GM12878 (cell line): ENCODE measurements around the gene PRDX1. TPM values are rescaled to one million over a fixed set of nuclear protein-coding genes. Genes with fewer than 3 reads are reported as not detected.
A peak's percentile ranks its signal among the peaks of the same experiment; 100 is the strongest.

Experiments
- ATF7 ChIP-seq: fragments of 450-650 bp; IDR thresholded peaks from 2 replicates; pipeline ENCODE4 v1.6.1; 2016; ENCODE audit warnings: low read depth, mild to moderate bottlenecking
- BRCA1 ChIP-seq: IDR thresholded peaks from 2 replicates; pipeline ENCODE4 v1.6.1; 2011; ENCODE audit warnings: low read depth, low read length, improper control_type of control experiment
- FOXM1 ChIP-seq: IDR thresholded peaks from 2 replicates; pipeline ENCODE4 v1.6.1; 2012; ENCODE audit warnings: low read depth, mild to moderate bottlenecking, inconsistent platforms, low read length, moderate library complexity
- HCFC1 ChIP-seq: fragments of 150-350 bp; IDR thresholded peaks from 2 replicates; pipeline ENCODE4 v1.6.1; 2014; ENCODE audit warnings: low read length
- HDAC2 ChIP-seq: fragments of 200-600 bp; sonication (generic); IDR thresholded peaks from 2 replicates; pipeline ENCODE4 v1.6.1; 2017
- KLF5 ChIP-seq: fragments of 450-650 bp; IDR thresholded peaks from 2 replicates; pipeline ENCODE4 v1.6.1; 2014; ENCODE audit warnings: mild to moderate bottlenecking; ENCODE audit not compliant: partially characterized antibody
- NFYA ChIP-seq: IDR thresholded peaks from 2 replicates; pipeline ENCODE4 v1.6.1; 2011; ENCODE audit warnings: low read depth, mild to moderate bottlenecking, low read length, improper control_type of control experiment, borderline replicate concordance
- NR2C1 ChIP-seq: fragments of 450-650 bp; IDR thresholded peaks from 2 replicates; pipeline ENCODE4 v1.6.1; 2017; ENCODE audit warnings: antibody characterized with exemption, mild to moderate bottlenecking, moderate library complexity
- POLR2AphosphoS5 ChIP-seq: IDR thresholded peaks from 2 replicates; pipeline ENCODE4 v1.6.1; 2011; ENCODE audit warnings: mild to moderate bottlenecking, low read length, inconsistent platforms
- POU2F2 ChIP-seq: IDR thresholded peaks from 3 replicates; pipeline ENCODE4 v1.6.1; 2011; ENCODE audit warnings: low read depth, mild to moderate bottlenecking, low read length, borderline replicate concordance
- RAD21 ChIP-seq: IDR thresholded peaks from 2 replicates; pipeline ENCODE4 v1.6.1; 2011; ENCODE audit warnings: mild to moderate bottlenecking, low read depth, low read length, moderate library complexity; ENCODE audit not compliant: insufficient read depth
- RUNX3 ChIP-seq: IDR thresholded peaks from 2 replicates; pipeline ENCODE4 v1.6.1; 2012; ENCODE audit warnings: low read length, inconsistent platforms
- SIX5 ChIP-seq: IDR thresholded peaks from 2 replicates; pipeline ENCODE4 v1.6.1; 2011; ENCODE audit warnings: mild to moderate bottlenecking, low read depth, low read length, moderate library complexity; ENCODE audit not compliant: severe bottlenecking
- TBL1XR1 ChIP-seq: IDR thresholded peaks from 2 replicates; pipeline ENCODE4 v1.6.1; 2012; ENCODE audit warnings: low read depth, low read length, improper control_type of control experiment
- ZNF207 ChIP-seq: fragments of 450-650 bp; IDR thresholded peaks from 2 replicates; pipeline ENCODE4 v1.6.1; 2014; ENCODE audit warnings: antibody characterized with exemption, mild to moderate bottlenecking, borderline replicate concordance
- ZNF622 ChIP-seq: fragments of 450-650 bp; IDR thresholded peaks from 2 replicates; pipeline ENCODE4 v1.6.1; 2017; ENCODE audit warnings: mild to moderate bottlenecking, inconsistent platforms
- ZZZ3 ChIP-seq: IDR thresholded peaks from 2 replicates; pipeline ENCODE4 v1.6.1; 2011; ENCODE audit warnings: low read depth; ENCODE audit not compliant: control insufficient read depth, insufficient read length
- polyA plus RNA-seq, 11 experiments: library from polyadenylated mRNA; depleted of rRNA in 4 of 11; unstranded in 6 of 11; stranded (reverse) in 5 of 11; fragments of >200 nt; fragmentation: Nextera tagmentation in 4 of 11; fragmentation: Illumina TruSeq in 1 of 11; extraction: Ambion mirVana in 4 of 11; extraction: Trizol in 1 of 11; gene quantifications; 1 replicate in 1 of 11; 2 replicates in 10 of 11; pipeline versions ENCODE4 v1.2.1 to v1.2.3, GENCODE V29; 2011 to 2016; ENCODE audit warnings: inconsistent platforms in 2 of 11, missing spikeins in 2 of 11, low read depth in 1 of 11
- total RNA-seq, 4 experiments: library from RNA; depleted of rRNA in 3 of 4; stranded (reverse); fragments of >200 nt in 3 of 4; fragmentation: Illumina TruSeq in 1 of 4; extraction: Trizol in 1 of 4; gene quantifications; 2 replicates each; pipeline versions ENCODE4 v1.2.1 to v1.2.3, GENCODE V29; 2013 to 2021
- TF ChIP-seq, protein P1 (sequence below): IDR thresholded peaks from 2 replicates; pipeline ENCODE4 v1.6.1; 2011; ENCODE audit warnings: low read depth, mild to moderate bottlenecking, low read length, moderate library complexity, borderline replicate concordance; ENCODE audit errors: extremely low read depth
- TF ChIP-seq, protein P2 (sequence below): fragments of 450-650 bp; IDR thresholded peaks from 2 replicates; pipeline ENCODE4 v1.6.1; 2017; ENCODE audit warnings: antibody characterized with exemption, mild to moderate bottlenecking, moderate library complexity
- TF ChIP-seq, protein P3 (sequence below): fragments of 450-650 bp; formaldehyde crosslinking; IDR thresholded peaks from 2 replicates; pipeline ENCODE4 v1.5.0; 2022; ENCODE audit warnings: mild to moderate bottlenecking, missing genetic modification characterization
- TF ChIP-seq, protein P4 (sequence below): fragments of 450-650 bp; IDR thresholded peaks from 2 replicates; pipeline ENCODE4 v1.6.1; 2016; ENCODE audit warnings: mild to moderate bottlenecking

The PRDX1 gene
- total and polyA plus RNA-seq, 10 of the 15 experiments (the other 5 are each of a cell fraction or from before 2014, with no cell fraction given), result 659 to 1,775 (median 811) TPM

DNA sequence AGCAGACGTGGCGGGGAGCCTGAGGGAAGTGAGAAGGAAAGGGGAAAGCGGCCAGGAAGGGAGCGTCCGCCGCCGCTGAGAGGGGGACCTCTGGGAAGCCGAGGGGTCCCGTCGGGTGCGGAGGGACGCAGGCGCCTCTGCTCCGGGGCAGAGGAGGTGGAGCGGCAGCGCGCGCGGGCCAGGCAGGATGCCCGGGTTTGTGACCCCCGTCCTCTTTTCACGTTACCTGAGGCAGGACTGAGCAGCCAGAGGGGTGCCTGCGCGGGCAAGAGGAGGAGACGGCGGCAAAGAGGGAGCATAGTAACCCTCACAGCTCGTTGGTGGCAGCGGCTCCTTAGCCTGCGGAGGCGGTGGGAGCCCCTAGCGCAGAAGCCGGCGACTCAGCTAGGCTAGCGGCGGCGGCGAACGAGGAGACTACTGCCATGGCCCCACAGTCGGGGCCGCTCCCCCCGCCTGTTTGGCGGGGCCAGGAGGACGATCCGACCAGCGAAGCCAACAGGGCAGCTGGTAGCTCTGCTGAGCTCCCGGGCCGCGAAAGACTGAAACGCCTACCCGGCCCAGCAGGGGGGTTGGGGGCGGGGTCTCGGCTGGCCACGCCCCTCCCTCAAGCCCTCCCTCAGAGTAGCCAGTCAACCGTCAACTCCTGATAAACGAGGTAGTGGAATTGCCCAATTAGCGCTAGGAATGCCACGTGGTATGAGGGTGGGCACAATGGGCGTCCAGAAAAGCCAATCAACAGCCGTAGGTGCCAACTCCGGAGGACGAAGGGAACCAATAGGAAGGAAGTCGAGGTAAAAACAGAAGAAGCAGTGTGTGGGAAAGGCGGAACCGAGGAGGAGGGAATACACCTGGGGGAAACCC is 30.8 kb downstream of the PRDX1 start, which contains the start of gene TESK2 (continued):
- TF ChIP-seq KLF5 (peak; percentile 65), ZZZ3 (no peak), ZNF207 (0 out of 2 replicates have a peak, but pooled peaks have one; percentile 54), POLR2AphosphoS5 (peak; percentile 64), HCFC1 (no peak), FOXM1 (no peak), NFYA (no peak), ZNF622 (no peak), ATF7 (peak; percentile 60; the same call in 1 of the 2 replicates), POU2F2 (no peak), RUNX3 (peak; percentile 58), NR2C1 (no peak), HDAC2 (no peak), SIX5 (no peak), RAD21 (no peak), TBL1XR1 (0 out of 2 replicates have a peak, but pooled peaks have one; percentile 26), BRCA1 (no peak)
- TF ChIP-seq, protein P1, sequence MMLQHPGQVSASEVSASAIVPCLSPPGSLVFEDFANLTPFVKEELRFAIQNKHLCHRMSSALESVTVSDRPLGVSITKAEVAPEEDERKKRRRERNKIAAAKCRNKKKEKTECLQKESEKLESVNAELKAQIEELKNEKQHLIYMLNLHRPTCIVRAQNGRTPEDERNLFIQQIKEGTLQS, result peak; percentile 45; the same call in 1 of the 2 replicates
- TF ChIP-seq, protein P2, sequence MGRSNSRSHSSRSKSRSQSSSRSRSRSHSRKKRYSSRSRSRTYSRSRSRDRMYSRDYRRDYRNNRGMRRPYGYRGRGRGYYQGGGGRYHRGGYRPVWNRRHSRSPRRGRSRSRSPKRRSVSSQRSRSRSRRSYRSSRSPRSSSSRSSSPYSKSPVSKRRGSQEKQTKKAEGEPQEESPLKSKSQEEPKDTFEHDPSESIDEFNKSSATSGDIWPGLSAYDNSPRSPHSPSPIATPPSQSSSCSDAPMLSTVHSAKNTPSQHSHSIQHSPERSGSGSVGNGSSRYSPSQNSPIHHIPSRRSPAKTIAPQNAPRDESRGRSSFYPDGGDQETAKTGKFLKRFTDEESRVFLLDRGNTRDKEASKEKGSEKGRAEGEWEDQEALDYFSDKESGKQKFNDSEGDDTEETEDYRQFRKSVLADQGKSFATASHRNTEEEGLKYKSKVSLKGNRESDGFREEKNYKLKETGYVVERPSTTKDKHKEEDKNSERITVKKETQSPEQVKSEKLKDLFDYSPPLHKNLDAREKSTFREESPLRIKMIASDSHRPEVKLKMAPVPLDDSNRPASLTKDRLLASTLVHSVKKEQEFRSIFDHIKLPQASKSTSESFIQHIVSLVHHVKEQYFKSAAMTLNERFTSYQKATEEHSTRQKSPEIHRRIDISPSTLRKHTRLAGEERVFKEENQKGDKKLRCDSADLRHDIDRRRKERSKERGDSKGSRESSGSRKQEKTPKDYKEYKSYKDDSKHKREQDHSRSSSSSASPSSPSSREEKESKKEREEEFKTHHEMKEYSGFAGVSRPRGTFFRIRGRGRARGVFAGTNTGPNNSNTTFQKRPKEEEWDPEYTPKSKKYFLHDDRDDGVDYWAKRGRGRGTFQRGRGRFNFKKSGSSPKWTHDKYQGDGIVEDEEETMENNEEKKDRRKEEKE, result no peak
- TF ChIP-seq, protein P3, sequence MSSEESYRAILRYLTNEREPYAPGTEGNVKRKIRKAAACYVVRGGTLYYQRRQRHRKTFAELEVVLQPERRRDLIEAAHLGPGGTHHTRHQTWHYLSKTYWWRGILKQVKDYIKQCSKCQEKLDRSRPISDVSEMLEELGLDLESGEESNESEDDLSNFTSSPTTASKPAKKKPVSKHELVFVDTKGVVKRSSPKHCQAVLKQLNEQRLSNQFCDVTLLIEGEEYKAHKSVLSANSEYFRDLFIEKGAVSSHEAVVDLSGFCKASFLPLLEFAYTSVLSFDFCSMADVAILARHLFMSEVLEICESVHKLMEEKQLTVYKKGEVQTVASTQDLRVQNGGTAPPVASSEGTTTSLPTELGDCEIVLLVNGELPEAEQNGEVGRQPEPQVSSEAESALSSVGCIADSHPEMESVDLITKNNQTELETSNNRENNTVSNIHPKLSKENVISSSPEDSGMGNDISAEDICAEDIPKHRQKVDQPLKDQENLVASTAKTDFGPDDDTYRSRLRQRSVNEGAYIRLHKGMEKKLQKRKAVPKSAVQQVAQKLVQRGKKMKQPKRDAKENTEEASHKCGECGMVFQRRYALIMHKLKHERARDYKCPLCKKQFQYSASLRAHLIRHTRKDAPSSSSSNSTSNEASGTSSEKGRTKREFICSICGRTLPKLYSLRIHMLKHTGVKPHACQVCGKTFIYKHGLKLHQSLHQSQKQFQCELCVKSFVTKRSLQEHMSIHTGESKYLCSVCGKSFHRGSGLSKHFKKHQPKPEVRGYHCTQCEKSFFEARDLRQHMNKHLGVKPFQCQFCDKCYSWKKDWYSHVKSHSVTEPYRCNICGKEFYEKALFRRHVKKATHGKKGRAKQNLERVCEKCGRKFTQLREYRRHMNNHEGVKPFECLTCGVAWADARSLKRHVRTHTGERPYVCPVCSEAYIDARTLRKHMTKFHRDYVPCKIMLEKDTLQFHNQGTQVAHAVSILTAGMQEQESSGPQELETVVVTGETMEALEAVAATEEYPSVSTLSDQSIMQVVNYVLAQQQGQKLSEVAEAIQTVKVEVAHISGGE, result no peak
- TF ChIP-seq, protein P4, sequence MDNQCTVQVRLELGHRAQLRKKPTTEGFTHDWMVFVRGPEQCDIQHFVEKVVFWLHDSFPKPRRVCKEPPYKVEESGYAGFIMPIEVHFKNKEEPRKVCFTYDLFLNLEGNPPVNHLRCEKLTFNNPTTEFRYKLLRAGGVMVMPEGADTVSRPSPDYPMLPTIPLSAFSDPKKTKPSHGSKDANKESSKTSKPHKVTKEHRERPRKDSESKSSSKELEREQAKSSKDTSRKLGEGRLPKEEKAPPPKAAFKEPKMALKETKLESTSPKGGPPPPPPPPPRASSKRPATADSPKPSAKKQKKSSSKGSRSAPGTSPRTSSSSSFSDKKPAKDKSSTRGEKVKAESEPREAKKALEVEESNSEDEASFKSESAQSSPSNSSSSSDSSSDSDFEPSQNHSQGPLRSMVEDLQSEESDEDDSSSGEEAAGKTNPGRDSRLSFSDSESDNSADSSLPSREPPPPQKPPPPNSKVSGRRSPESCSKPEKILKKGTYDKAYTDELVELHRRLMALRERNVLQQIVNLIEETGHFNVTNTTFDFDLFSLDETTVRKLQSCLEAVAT, result peak; percentile 45; the same call in 1 of the 2 replicates
